K562 (cell line): Measurements from ENCODE around the gene CACNA2D3. TPM values are rescaled to one million over a fixed set of nuclear protein-coding genes. Genes with fewer than 3 reads are reported as not detected.

ENCODE experiments used
- ATAC-seq: fragments of 200-7000 bp; cut with Tn5 transposase; 3 replicates; pipeline ENCODE4 v1.9.1; 2020; ENCODE audit warnings: moderate library complexity
- BruUV-seq: library from RNA; stranded (reverse); fragments of 400-500 nt; replicated peaks from 2 replicates; lab custom pipeline; 2021; lab: Mats Ljungman, UMichigan
- CTCF ChIA-PET: fragments of 300-600 bp; formaldehyde crosslinking; extraction: SDS; loops from one replicate; lab custom pipeline; 2021; ENCODE audit warnings: low intra/inter-chr PET ratio; lab: Yijun Ruan, JAX
- POLR2A ChIA-PET: fragments of 300-600, 350-650 bp; sonication (Branson Sonifier 250); formaldehyde crosslinking; extraction: SDS; loops from one replicate; lab custom pipeline; 2021; ENCODE audit warnings: antibody characterized with exemption, inconsistent platforms; lab: Yijun Ruan, JAX
- DNase-seq, 4 experiments: peaks; one replicate each; pipeline versions ENCODE4 v3.0.0 to v3.0.0-alpha.2; 2011 to 2018; ENCODE audit warnings: low spot score in 3 of 4, mixed read lengths in 3 of 4; ENCODE audit errors: extremely low read depth in 1 of 4
- FAIRE-seq: peaks from 2 replicates; lab custom pipeline; 2011; peaks lifted over from hg19 to GRCh38; lab: Jason Lieb, UNC
- H2AFZ ChIP-seq: 2 replicates; pipeline ENCODE4 v1.6.0; 2011; ENCODE audit warnings: low read depth, low read length, control low read depth, inconsistent platforms
- H3K27ac ChIP-seq: fragments of 200-600 bp; 3 replicates; pipeline ENCODE4 v1.8.0; 2011; ENCODE audit warnings: low read depth, mild to moderate bottlenecking, control low read depth, inconsistent platforms, low read length, moderate library complexity, mixed read lengths; ENCODE audit errors: extremely low read depth
- H3K27me3 ChIP-seq, 2 experiments: fragments of 300-600 bp in 1 of 2; 2 replicates in 1 of 2; 3 replicates in 1 of 2; pipeline versions ENCODE4 v1.6.0 to v1.8.0; 2011; ENCODE audit warnings: inconsistent platforms in 2 of 2, low read length in 2 of 2, mild to moderate bottlenecking in 1 of 2, mixed read lengths in 1 of 2, moderate library complexity in 1 of 2; ENCODE audit not compliant: control insufficient read depth in 2 of 2, insufficient read depth in 2 of 2
- H3K36me3 ChIP-seq: fragments of 300-600 bp; 3 replicates; pipeline ENCODE4 v1.8.0; 2011; ENCODE audit warnings: mild to moderate bottlenecking, low read length, inconsistent platforms; ENCODE audit not compliant: control insufficient read depth, insufficient read depth
- H3K4me1 ChIP-seq, 2 experiments: fragments of 200-600 bp in 1 of 2; replicated peaks in 1 of 2; 2 replicates in 1 of 2; 3 replicates in 1 of 2; pipeline versions ENCODE4 v1.5.1 to v1.8.0; 2011; ENCODE audit warnings: inconsistent platforms in 2 of 2, low read length in 2 of 2, mild to moderate bottlenecking in 1 of 2, mixed read lengths in 1 of 2, moderate library complexity in 1 of 2; ENCODE audit not compliant: control insufficient read depth in 2 of 2, insufficient read depth in 2 of 2
- H3K4me2 ChIP-seq: 2 replicates; pipeline ENCODE4 v1.6.1; 2011; ENCODE audit warnings: low read length, control low read depth, inconsistent platforms, mixed read lengths; ENCODE audit not compliant: insufficient read depth
- H3K4me3 ChIP-seq: fragments of 200-600 bp; sonication (generic), shearing (Covaris generic); 2 replicates; pipeline ENCODE4 v1.5.1; 2016; ENCODE audit warnings: control low read depth, inconsistent platforms
- H3K79me2 ChIP-seq: fragments of 200-600 bp; 3 replicates; pipeline ENCODE4 v1.8.0; 2011; ENCODE audit warnings: low read length, inconsistent platforms; ENCODE audit not compliant: control insufficient read depth, insufficient read depth
- H3K9ac ChIP-seq, 2 experiments: 2 replicates each; pipeline versions ENCODE4 v1.6.0 to v1.6.1; 2011; ENCODE audit warnings: low read depth in 2 of 2, low read length in 2 of 2, control low read depth in 1 of 2, inconsistent platforms in 1 of 2, mild to moderate bottlenecking in 1 of 2, mixed read lengths in 1 of 2; ENCODE audit not compliant: insufficient read depth in 1 of 2
- H3K9me1 ChIP-seq: one replicate; pipeline ENCODE4 v1.6.0; 2011; ENCODE audit warnings: inconsistent platforms, mild to moderate bottlenecking, low read length, moderate library complexity; ENCODE audit not compliant: control insufficient read depth, insufficient read depth
- H3K9me3 ChIP-seq: replicated peaks from 2 replicates; pipeline ENCODE4 v1.5.1; 2011; ENCODE audit warnings: low read depth, low read length, inconsistent platforms; ENCODE audit not compliant: control insufficient read depth, insufficient read depth
- H4K20me1 ChIP-seq: replicated peaks from 2 replicates; pipeline ENCODE4 v1.6.1; 2011; ENCODE audit warnings: low read length, inconsistent platforms, mixed read lengths; ENCODE audit not compliant: control insufficient read depth, insufficient read depth
- CREB1 ChIP-seq, 2 experiments: sonication (generic) in 1 of 2; formaldehyde crosslinking in 1 of 2; IDR thresholded peaks; 2 replicates each; pipeline versions ENCODE4 v1.6.1 to v1.8.0; 2012 to 2022; ENCODE audit warnings: inconsistent platforms in 1 of 2, mild to moderate bottlenecking in 1 of 2, missing genetic modification reagents in 1 of 2, moderate library complexity in 1 of 2
- ERF ChIP-seq: fragments of 450-650 bp; formaldehyde crosslinking; IDR thresholded peaks from 2 replicates; pipeline ENCODE4 v1.4.0; 2020; ENCODE audit warnings: mild to moderate bottlenecking, mixed read lengths
- GTF3C2 ChIP-seq: IDR thresholded peaks from 3 replicates; pipeline ENCODE4 v1.6.1; 2011; ENCODE audit warnings: borderline replicate concordance, mild to moderate bottlenecking, moderate library complexity; ENCODE audit not compliant: insufficient read length; ENCODE audit errors: extremely low read depth
- MED1 ChIP-seq: sonication (generic); formaldehyde crosslinking; IDR thresholded peaks from 2 replicates; pipeline ENCODE4 v1.8.1; 2023; ENCODE audit warnings: missing genetic modification reagents, borderline replicate concordance
- MYC ChIP-seq, 2 experiments: fragments of 250-450 bp in 1 of 2; sonication (Bioruptor Pico) in 1 of 2; IDR thresholded peaks; 2 replicates each; pipeline versions ENCODE4 v1.5.1 to v1.6.1; 2012 to 2021; ENCODE audit warnings: low read depth in 2 of 2, borderline replicate concordance in 1 of 2, improper control_type of control experiment in 1 of 2, low read length in 1 of 2, mild to moderate bottlenecking in 1 of 2, moderate library complexity in 1 of 2
- NRF1 ChIP-seq, 2 experiments: fragments of 450-650 bp; IDR thresholded peaks in 1 of 2; conservative IDR thresholded peaks in 1 of 2; 2 replicates each; pipeline ENCODE4 v1.6.1; 2014; ENCODE audit warnings: mild to moderate bottlenecking in 2 of 2
- SAFB2 ChIP-seq: fragments of 200-400 bp; formaldehyde crosslinking; IDR thresholded peaks from 2 replicates; pipeline ENCODE4 v1.6.1; 2018; ENCODE audit warnings: borderline replicate concordance, low read length, low read depth, moderate library complexity; ENCODE audit not compliant: severe bottlenecking
- SNRNP70 ChIP-seq: fragments of 200-400 bp; formaldehyde crosslinking; optimal IDR thresholded peaks from 2 replicates; pipeline ENCODE3; 2017; ENCODE audit warnings: low read depth, low read length
- TAF1 ChIP-seq: IDR thresholded peaks from 2 replicates; pipeline ENCODE4 v1.6.1; 2011; ENCODE audit warnings: mild to moderate bottlenecking, low read length, moderate library complexity; ENCODE audit not compliant: insufficient read depth, control insufficient read depth, severe bottlenecking; ENCODE audit errors: extremely low read depth
- ZNF280B ChIP-seq: fragments of 250-450 bp; sonication (Bioruptor Pico); IDR thresholded peaks from 2 replicates; pipeline ENCODE4 v1.5.1; 2021; ENCODE audit warnings: mild to moderate bottlenecking
- WGBS: fragments of 100-300 bp; shearing (Covaris generic); methylation state at CpG from one replicate; pipeline ENCODE4 v1.1.6; 2016; ENCODE audit warnings: low coverage, mixed read lengths; ENCODE audit not compliant: insufficient coverage; ENCODE audit errors: missing lambda C conversion rate; 5-methylcytosine and 5-hydroxymethylcytosine counted together
- in situ Hi-C: fragments of 300-500 bp; cut with MboI; formaldehyde crosslinking; loops from 4 replicates; pipeline ENCODE4 v1.15.0; 2018; ENCODE audit warnings: inconsistent platforms, mixed read lengths
- intact Hi-C: fragments of 100-400 bp; cut with micrococcal nuclease; formaldehyde crosslinking; loops from 2 replicates; pipeline ENCODE4 v1.14.2; 2022
- polyA plus RNA-seq, 8 experiments: library from polyadenylated mRNA; depleted of rRNA in 4 of 8; stranded (reverse) in 5 of 8; unstranded in 3 of 8; fragments of >200 nt; fragmentation: Nextera tagmentation in 2 of 8; fragmentation: Illumina TruSeq in 1 of 8; extraction: Ambion mirVana in 2 of 8; extraction: Trizol in 1 of 8; gene quantifications; 2 replicates each; pipeline versions ENCODE4 v1.2.1 to v1.2.3, GENCODE V29; 2011 to 2014; ENCODE audit warnings: inconsistent platforms in 1 of 8, missing spikeins in 1 of 8
- total RNA-seq, 7 experiments: library from RNA; depleted of rRNA in 6 of 7; stranded (reverse); fragments of >200 nt in 6 of 7; fragmentation: Illumina TruSeq in 2 of 7; extraction: Trizol in 2 of 7; gene quantifications; 2 replicates each; pipeline versions ENCODE4 v1.2.1 to v1.2.3, GENCODE V29; 2011 to 2021; ENCODE audit warnings: low replicate concordance in 1 of 7

Gene CACNA2D3
- total and polyA plus RNA-seq, 9 of the 15 experiments (the other 6 are each of a cell fraction or from before 2014, with no cell fraction given): 0.01 TPM; not detected in 8

GRCh38 chr3:54573858-54574257 lies 451.5 kb downstream of the CACNA2D3 start (continued):
- TF ChIP-seq SAFB2 (no peak), TAF1 (no peak), GTF3C2 (no peak)

GRCh38 chr3:54574906-54575617 lies 452.7 kb downstream of the CACNA2D3 start:
- no peaks in the 10 kb centered on the region for H3K9me3 ChIP-seq
- in situ Hi-C loops: no loop called here
- ChIA-PET CTCF (no interaction called here), POLR2A (no interaction called here)
- no peak for DNase-seq
- ATAC-seq: no peak
- peak overlapping the region; percentile 49 for H3K4me2 ChIP-seq
- WGBS: 2% methylated on average over 6 of the region's 6 CpGs
- H3K79me2 ChIP-seq: no peaks in the 10 kb centered on the region
- no peaks in the 10 kb centered on the region; the same call in 1 of the 2 replicates for H4K20me1 ChIP-seq
- peaks cover 0 to 3% of the 10 kb centered on the region in 2 experiments; a peak in 3 of 5 replicates for H3K4me1 ChIP-seq
- no peak overlapping the region for H3K9ac ChIP-seq
- no peak overlapping the region for H2AFZ ChIP-seq
- no peaks in the 10 kb centered on the region for H3K27me3 ChIP-seq
- intact Hi-C loops: no loop called here
- no peaks in the 10 kb centered on the region for H3K9me1 ChIP-seq
- FAIRE-seq: no peak
- no peak overlapping the region for H3K27ac ChIP-seq
- H3K36me3 ChIP-seq: no peaks in the 10 kb centered on the region
- no TSS peak for BruUV-seq
- H3K4me3 ChIP-seq: no peak overlapping the region
- no peak for TF ChIP-seq CREB1 (IDR thresholded peaks at IDR 0.05)
- TF ChIP-seq CREB1 (CRISPR knock-in tag; IDR thresholded peaks at IDR 0.05): no peak
- no peak for TF ChIP-seq MYC (IDR thresholded peaks at IDR 0.05; ENCODE audit: low read depth, low read length)
- TF ChIP-seq MYC (CRISPR knock-in tag; IDR thresholded peaks at IDR 0.05; ENCODE audit: borderline replicate concordance, low read depth): no peak
- TF ChIP-seq SNRNP70: no peak
- TF ChIP-seq ZNF280B (CRISPR knock-in tag): no peak
- no peak for TF ChIP-seq NRF1 (conservative IDR thresholded peaks at IDR 0.05 in 1 of 2, IDR thresholded peaks at IDR 0.05 in 1 of 2)
- TF ChIP-seq MED1 (CRISPR knock-in tag): no peak
- no peak for TF ChIP-seq ERF (CRISPR knock-in tag)
